CD14-positive monocyte (primary cell): ENCODE data around the gene RASGRF2. TPM values are rescaled to one million over a fixed set of nuclear protein-coding genes. Genes with fewer than 3 reads are reported as not detected.

Source experiments
- DNase-seq, 3 donors: peaks; one replicate each; pipeline ENCODE4 v3.0.0-alpha.2; 2011 to 2022
- H2AFZ ChIP-seq: 2 replicates; pipeline ENCODE4 v1.6.0; 2012; ENCODE audit warnings: mild to moderate bottlenecking, low read depth, low read length, inconsistent platforms; ENCODE audit not compliant: insufficient read depth, poor library complexity, severe bottlenecking
- H3K27ac ChIP-seq, 2 donors: 1 replicate in 1 of 2; 2 replicates in 1 of 2; pipeline ENCODE4 v1.5.1; 2012 to 2013; ENCODE audit warnings: low read length in 2 of 2, control low read depth in 1 of 2, inconsistent platforms in 1 of 2, low read depth in 1 of 2, mild to moderate bottlenecking in 1 of 2
- H3K27me3 ChIP-seq, 2 donors: one replicate each; pipeline versions ENCODE4 v1.6.0 to v1.6.1; 2011 to 2013; ENCODE audit warnings: low read length in 2 of 2; ENCODE audit not compliant: control insufficient read depth in 2 of 2, insufficient read depth in 2 of 2
- H3K36me3 ChIP-seq, 2 donors: replicated peaks in 1 of 2; 1 replicate in 1 of 2; 2 replicates in 1 of 2; pipeline versions ENCODE4 v1.5.1 to v1.6.1; 2012 to 2013; ENCODE audit warnings: low read length in 2 of 2, control low read depth in 1 of 2, inconsistent platforms in 1 of 2, mild to moderate bottlenecking in 1 of 2; ENCODE audit not compliant: insufficient read depth in 2 of 2, control insufficient read depth in 1 of 2
- H3K4me1 ChIP-seq, 2 donors: 1 replicate in 1 of 2; 2 replicates in 1 of 2; pipeline versions ENCODE4 v1.5.1 to v1.6.1; 2012 to 2013; ENCODE audit warnings: low read length in 2 of 2, control low read depth in 1 of 2, inconsistent platforms in 1 of 2, mild to moderate bottlenecking in 1 of 2, moderate library complexity in 1 of 2; ENCODE audit not compliant: insufficient read depth in 2 of 2, control insufficient read depth in 1 of 2
- H3K4me2 ChIP-seq: replicated peaks from 2 replicates; pipeline ENCODE3; 2012; ENCODE audit warnings: low read length, moderate library complexity, mild to moderate bottlenecking; ENCODE audit not compliant: poor library complexity, severe bottlenecking; ENCODE audit errors: extremely low read depth
- H3K4me3 ChIP-seq, 3 experiments: fragments of 200-600 bp in 1 of 3; sonication (generic) in 1 of 3; replicated peaks in 1 of 3; 1 replicate in 2 of 3; 2 replicates in 1 of 3; pipeline ENCODE4 v1.5.1; 2011 to 2013; ENCODE audit warnings: low read length in 3 of 3, mild to moderate bottlenecking in 3 of 3, control low read depth in 2 of 3, low read depth in 2 of 3, inconsistent platforms in 1 of 3, moderate library complexity in 1 of 3
- H3K79me2 ChIP-seq: 2 replicates; pipeline ENCODE4 v1.6.0; 2012; ENCODE audit warnings: mild to moderate bottlenecking, control low read depth, inconsistent platforms, low read length, moderate library complexity; ENCODE audit not compliant: insufficient read depth
- H3K9ac ChIP-seq: 2 replicates; pipeline ENCODE4 v1.6.0; 2017; ENCODE audit warnings: low read length, mild to moderate bottlenecking; ENCODE audit not compliant: insufficient read depth, poor library complexity, severe bottlenecking
- H3K9me3 ChIP-seq, 2 donors: replicated peaks in 1 of 2; 1 replicate in 1 of 2; 2 replicates in 1 of 2; pipeline versions ENCODE4 v1.5.1 to v1.6.1; 2012 to 2013; ENCODE audit warnings: low read length in 2 of 2, control low read depth in 1 of 2; ENCODE audit not compliant: control insufficient read depth in 1 of 2, insufficient read depth in 1 of 2
- H4K20me1 ChIP-seq: 2 replicates; pipeline ENCODE4 v1.6.0; 2012; ENCODE audit warnings: mild to moderate bottlenecking, low read length, control low read depth, moderate library complexity; ENCODE audit not compliant: insufficient read depth
- H3K27ac Mint-ChIP-seq, 7 donors: one replicate each; pipeline ENCODE4 v1.8.0; 2020; ENCODE audit warnings: mild to moderate bottlenecking in 7 of 7, mixed read lengths in 7 of 7, moderate library complexity in 6 of 7, inconsistent platforms in 2 of 7
- H3K27me3 Mint-ChIP-seq, 3 donors: one replicate each; pipeline ENCODE4 v1.8.0; 2021 to 2022; ENCODE audit warnings: low read depth in 3 of 3, mild to moderate bottlenecking in 3 of 3, mixed read lengths in 3 of 3, moderate library complexity in 3 of 3, inconsistent platforms in 1 of 3
- H3K36me3 Mint-ChIP-seq, 2 donors: one replicate each; pipeline ENCODE4 v1.8.0; 2020; ENCODE audit warnings: mixed read lengths in 2 of 2, inconsistent platforms in 1 of 2, mild to moderate bottlenecking in 1 of 2
- H3K4me1 Mint-ChIP-seq: one replicate; pipeline ENCODE4 v1.8.0; 2020; ENCODE audit warnings: mild to moderate bottlenecking, mixed read lengths
- H3K4me3 Mint-ChIP-seq, 2 donors: one replicate each; pipeline ENCODE4 v1.8.0; 2020; ENCODE audit warnings: mild to moderate bottlenecking in 2 of 2, mixed read lengths in 2 of 2, moderate library complexity in 1 of 2
- H3K9me3 Mint-ChIP-seq, 7 donors: one replicate each; pipeline ENCODE4 v1.8.0; 2020 to 2022; ENCODE audit warnings: mixed read lengths in 7 of 7, mild to moderate bottlenecking in 6 of 7, moderate library complexity in 6 of 7, inconsistent platforms in 2 of 7
- WGBS: methylation state at CpG from one replicate; pipeline ENCODE4 v1.1.5; 2013; ENCODE audit warnings: missing lambda C conversion rate; ENCODE audit not compliant: insufficient coverage; 5-methylcytosine and 5-hydroxymethylcytosine counted together
- intact Hi-C, 2 donors: fragments of 100-400 bp; cut with micrococcal nuclease; formaldehyde crosslinking; loops; one replicate each; pipeline versions ENCODE4 v1.15.0 to v1.15.1; 2023
- polyA plus RNA-seq, 3 donors: library from polyadenylated mRNA; depleted of rRNA in 1 of 3; unstranded in 2 of 3; stranded (reverse) in 1 of 3; fragments of 300-500 nt in 2 of 3; fragments of >200 nt in 1 of 3; fragmentation: Illumina TruSeq in 2 of 3; gene quantifications; 1 replicate in 2 of 3; 2 replicates in 1 of 3; pipeline ENCODE4 v1.2.3, GENCODE V29; 2012 to 2021
- TF ChIP-seq, protein P1 (sequence below): fragments of 200-600 bp; IDR thresholded peaks from one replicate; pipeline ENCODE4 v1.8.0; 2022; ENCODE audit warnings: antibody characterized with exemption, mild to moderate bottlenecking

Gene RASGRF2
- polyA plus RNA-seq, 3 donors = 0.01 to 0.02 TPM; not detected in 1

DNA sequence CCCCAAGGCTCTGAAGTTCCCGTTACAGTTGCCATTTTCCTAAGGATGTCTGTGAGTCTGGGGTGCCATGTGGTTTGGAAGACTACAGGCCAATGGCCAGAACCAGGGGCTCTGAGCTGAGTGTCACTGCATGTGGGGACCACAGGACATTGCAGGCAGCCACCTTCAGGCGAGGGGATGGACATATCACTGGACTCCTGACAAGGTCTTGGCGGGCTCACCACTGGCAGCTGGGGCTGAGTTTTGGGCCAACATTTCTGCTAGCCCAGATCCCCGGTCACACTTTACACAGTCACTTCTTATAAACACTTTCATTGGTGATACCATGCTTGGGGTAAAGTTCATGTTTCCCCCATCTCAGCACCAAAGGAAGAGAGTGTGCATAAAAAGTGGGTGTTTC, 109.8 kb downstream of the RASGRF2 start:
- H3K79me2 ChIP-seq = no peaks in the 10 kb centered on the region
- H3K9ac ChIP-seq = no peak overlapping the region
- Mint-ChIP-seq H3K27me3 (peaks cover 0 to 1% (median 0%) of the 10 kb centered on the region in 3 donors), H3K4me1 (no peaks in the 10 kb centered on the region), H3K9me3 (peaks cover 0 to 10% (median 0%) of the 10 kb centered on the region in 7 donors), H3K4me3 (no peak overlapping the region), H3K27ac (no peak overlapping the region), H3K36me3 (no peaks in the 10 kb centered on the region)
- H2AFZ ChIP-seq = no peak overlapping the region
- H3K27me3 ChIP-seq = peaks cover 0 to 3% of the 10 kb centered on the region in 2 donors
- no peak overlapping the region for H3K4me2 ChIP-seq
- H3K9me3 ChIP-seq = no peaks in the 10 kb centered on the region
- no peak overlapping the region for H3K27ac ChIP-seq
- intact Hi-C loops = no loop called here
- H3K4me1 ChIP-seq = no peaks in the 10 kb centered on the region
- DNase-seq = no peak
- H3K36me3 ChIP-seq = no peaks in the 10 kb centered on the region
- H3K4me3 ChIP-seq = no peak overlapping the region
- WGBS = 87% methylated on average over 3 of the region's 4 CpGs
- TF ChIP-seq, protein P1, sequence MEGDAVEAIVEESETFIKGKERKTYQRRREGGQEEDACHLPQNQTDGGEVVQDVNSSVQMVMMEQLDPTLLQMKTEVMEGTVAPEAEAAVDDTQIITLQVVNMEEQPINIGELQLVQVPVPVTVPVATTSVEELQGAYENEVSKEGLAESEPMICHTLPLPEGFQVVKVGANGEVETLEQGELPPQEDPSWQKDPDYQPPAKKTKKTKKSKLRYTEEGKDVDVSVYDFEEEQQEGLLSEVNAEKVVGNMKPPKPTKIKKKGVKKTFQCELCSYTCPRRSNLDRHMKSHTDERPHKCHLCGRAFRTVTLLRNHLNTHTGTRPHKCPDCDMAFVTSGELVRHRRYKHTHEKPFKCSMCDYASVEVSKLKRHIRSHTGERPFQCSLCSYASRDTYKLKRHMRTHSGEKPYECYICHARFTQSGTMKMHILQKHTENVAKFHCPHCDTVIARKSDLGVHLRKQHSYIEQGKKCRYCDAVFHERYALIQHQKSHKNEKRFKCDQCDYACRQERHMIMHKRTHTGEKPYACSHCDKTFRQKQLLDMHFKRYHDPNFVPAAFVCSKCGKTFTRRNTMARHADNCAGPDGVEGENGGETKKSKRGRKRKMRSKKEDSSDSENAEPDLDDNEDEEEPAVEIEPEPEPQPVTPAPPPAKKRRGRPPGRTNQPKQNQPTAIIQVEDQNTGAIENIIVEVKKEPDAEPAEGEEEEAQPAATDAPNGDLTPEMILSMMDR = no peak
- no peaks in the 10 kb centered on the region for H4K20me1 ChIP-seq

DNA sequence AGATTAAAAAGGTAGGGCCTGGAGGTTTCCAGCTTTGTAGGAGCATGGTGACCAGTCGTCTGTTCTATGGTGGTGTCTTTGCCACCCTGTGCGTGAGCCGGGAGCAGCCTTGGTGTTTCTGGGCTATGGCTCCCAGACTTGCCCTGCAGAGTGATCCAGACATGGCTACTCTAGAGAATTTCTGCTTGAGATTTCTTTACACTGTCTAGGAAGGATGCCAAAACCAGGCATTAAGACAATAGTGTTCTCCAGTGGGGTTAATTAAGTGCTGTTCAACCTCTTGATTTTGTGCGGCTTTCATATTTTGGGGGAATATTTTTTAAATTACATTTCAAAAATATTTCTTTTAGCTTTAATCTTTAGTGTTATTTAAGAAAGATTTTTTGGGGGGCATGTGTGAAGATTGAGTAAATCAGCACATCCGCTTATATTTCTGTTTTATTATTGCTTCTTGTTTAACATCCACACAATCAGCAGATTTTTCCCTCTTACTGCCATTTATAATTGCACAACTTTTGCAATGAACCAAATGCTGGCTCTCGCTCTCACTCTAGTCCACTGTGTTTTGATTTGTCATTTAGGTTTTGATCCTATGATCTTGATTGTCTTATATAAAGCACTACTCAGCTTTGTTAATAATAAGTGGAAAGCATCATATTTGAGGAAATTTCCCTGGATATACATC, 110.5 kb downstream of the RASGRF2 start:
- no peaks in the 10 kb centered on the region for H3K4me1 ChIP-seq

More for the DNA sequence above, 110.5 kb downstream of the RASGRF2 start:
- intact Hi-C loops = no loop called here
- no peak overlapping the region for H3K27ac ChIP-seq
- Mint-ChIP-seq H3K4me1 (no peaks in the 10 kb centered on the region), H3K36me3 (no peaks in the 10 kb centered on the region), H3K27me3 (peaks cover 0 to 1% (median 0%) of the 10 kb centered on the region in 3 donors), H3K27ac (no peak overlapping the region), H3K9me3 (peaks cover 0 to 7% (median 0%) of the 10 kb centered on the region in 7 donors), H3K4me3 (no peak overlapping the region)
- H2AFZ ChIP-seq = no peak overlapping the region
- H3K4me2 ChIP-seq = no peak overlapping the region
- H3K9me3 ChIP-seq = no peaks in the 10 kb centered on the region
- H3K36me3 ChIP-seq = no peaks in the 10 kb centered on the region
- no peaks in the 10 kb centered on the region for H3K79me2 ChIP-seq
- peaks cover 0 to 3% of the 10 kb centered on the region in 2 donors for H3K27me3 ChIP-seq
- 100% methylated on average over 3 of the region's 6 CpGs for WGBS
- no peaks in the 10 kb centered on the region for H4K20me1 ChIP-seq
- TF ChIP-seq, protein P1 = no peak
- no peak for DNase-seq
- no peak overlapping the region for H3K4me3 ChIP-seq
- H3K9ac ChIP-seq = no peak overlapping the region
